Skeletal muscle satellite cell (primary cell): ENCODE results near the gene CRYBG2.
"Not testable (repeated sequence)": the region's sequence is repeated elsewhere in the genome, so short reads cannot be mapped to it uniquely, and the experiment has no call there.

Experiments used
- H3K27me3 ChIP-seq: 2 replicates; pipeline ENCODE4 v1.7.0; 2013; ENCODE audit warnings: low read length; ENCODE audit not compliant: control insufficient read depth, insufficient read depth
- H3K36me3 ChIP-seq: 2 replicates; pipeline ENCODE4 v1.7.0; 2013; ENCODE audit warnings: mild to moderate bottlenecking, control low read depth, low read length; ENCODE audit not compliant: insufficient read depth
- H3K4me1 ChIP-seq: 2 replicates; pipeline ENCODE4 v1.7.0; 2013; ENCODE audit warnings: low read length; ENCODE audit not compliant: control insufficient read depth, insufficient read depth
- H3K4me2 ChIP-seq: 2 replicates; pipeline ENCODE4 v1.7.0; 2013; ENCODE audit warnings: mild to moderate bottlenecking, low read length
- H3K4me3 ChIP-seq: 2 replicates; pipeline ENCODE4 v1.7.0; 2013; ENCODE audit warnings: low read length
- H3K9ac ChIP-seq: 2 replicates; pipeline ENCODE4 v1.7.0; 2013; ENCODE audit warnings: mild to moderate bottlenecking, low read depth, low read length, moderate library complexity
- H3K9me3 ChIP-seq: replicated peaks from 2 replicates; pipeline ENCODE4 v1.7.0; 2013; ENCODE audit warnings: mild to moderate bottlenecking, control low read depth, low read length

The CRYBG2 gene

GRCh38 chr1:26329380-26329779 lies 24.6 kb downstream of the CRYBG2 start:
- H3K4me2 ChIP-seq, H3K4me1 ChIP-seq, H3K4me3 ChIP-seq, H3K9ac ChIP-seq, H3K9me3 ChIP-seq, H3K36me3 ChIP-seq: not testable (repeated sequence)
- peaks cover 36% of the 10 kb centered on the region for H3K27me3 ChIP-seq

- Histone ChIP-seq H3K36me3 (no peaks in the 10 kb centered on the region), H3K9me3 (no peaks in the 10 kb centered on the region), H3K4me2 (no peak overlapping the region), H3K4me1 (no peaks in the 10 kb centered on the region), H3K4me3 (no peak overlapping the region), H3K9ac (no peak overlapping the region), H3K27me3 (peaks cover 39% of the 10 kb centered on the region)
Measured at GRCh38 chr1:26328597-26328996, 25.3 kb downstream of the CRYBG2 start.

- H3K36me3 ChIP-seq: no peaks in the 10 kb centered on the region
- H3K9me3 ChIP-seq: no peaks in the 10 kb centered on the region
- H3K27me3 ChIP-seq: peaks cover 39% of the 10 kb centered on the region
- no peak overlapping the region for H3K4me2 ChIP-seq
- no peaks in the 10 kb centered on the region for H3K4me1 ChIP-seq
- no peak overlapping the region for H3K4me3 ChIP-seq
- H3K9ac ChIP-seq: no peak overlapping the region
Measured at GRCh38 chr1:26327956-26328362, 26.0 kb downstream of the CRYBG2 start.

DNA sequence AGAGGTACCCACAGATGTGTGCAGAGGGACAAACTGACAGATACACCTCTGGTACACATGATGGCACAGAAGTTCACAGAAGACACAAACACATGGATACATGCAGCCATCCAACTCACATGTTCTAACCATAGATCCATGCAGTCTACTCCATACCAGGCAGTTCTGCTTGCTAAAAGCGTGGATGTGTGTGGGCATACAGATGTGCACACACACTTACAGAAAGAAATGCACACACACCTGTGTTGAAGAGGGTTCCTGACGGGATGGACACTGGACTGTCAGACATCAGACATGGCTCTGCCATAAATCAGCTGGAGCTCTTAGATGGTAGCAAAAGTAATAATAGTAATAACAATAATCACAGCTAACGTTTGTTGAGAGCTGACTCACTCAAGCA lies 29.4 kb downstream of the CRYBG2 start:
- peaks cover 28% of the 10 kb centered on the region for H3K27me3 ChIP-seq
- H3K36me3 ChIP-seq: no peaks in the 10 kb centered on the region
- no peak overlapping the region for H3K4me3 ChIP-seq
- no peaks in the 10 kb centered on the region for H3K9me3 ChIP-seq
- H3K4me2 ChIP-seq: no peak overlapping the region
- H3K4me1 ChIP-seq: peaks cover 5% of the 10 kb centered on the region
- H3K9ac ChIP-seq: no peak overlapping the region

DNA sequence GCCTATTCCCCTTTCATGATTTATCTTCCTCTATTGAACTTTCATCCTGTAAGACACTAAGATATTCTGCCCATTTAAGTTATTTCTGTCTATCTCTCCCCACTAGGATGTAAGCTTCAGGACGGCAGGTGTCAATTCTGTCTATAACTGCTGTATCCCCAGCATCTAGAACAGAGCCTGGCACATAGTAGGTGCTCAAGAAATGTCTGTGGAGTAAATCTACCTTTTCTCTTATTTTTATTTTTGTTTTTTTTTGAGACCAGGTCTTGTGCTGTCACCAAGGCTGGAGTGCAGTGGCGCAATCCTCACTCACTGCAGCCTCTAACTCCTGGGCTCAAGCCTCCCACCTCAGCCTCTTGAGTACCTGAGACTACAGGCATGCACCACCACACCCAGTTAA lies 30.5 kb downstream of the CRYBG2 start:
- no peak overlapping the region for H3K9ac ChIP-seq
- H3K27me3 ChIP-seq: peaks cover 24% of the 10 kb centered on the region
- H3K4me1 ChIP-seq: peaks cover 10% of the 10 kb centered on the region
- H3K9me3 ChIP-seq: no peaks in the 10 kb centered on the region
- H3K4me3 ChIP-seq: no peak overlapping the region
- no peaks in the 10 kb centered on the region for H3K36me3 ChIP-seq
- no peak overlapping the region for H3K4me2 ChIP-seq

DNA sequence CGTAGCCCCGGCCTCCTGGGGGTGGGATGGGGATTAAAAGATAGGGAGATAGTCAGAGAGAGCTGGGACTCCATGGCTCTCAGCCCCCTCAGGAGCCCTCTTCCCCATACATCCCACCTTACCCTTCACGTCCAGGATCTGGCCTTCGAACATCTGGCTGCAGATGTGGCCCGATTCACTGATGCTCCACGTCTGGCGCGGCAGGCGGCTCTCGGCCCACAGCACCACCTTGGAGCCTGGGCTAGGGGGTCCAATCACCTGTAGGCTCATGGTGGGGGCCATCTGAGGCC lies 31.9 kb downstream of the CRYBG2 start:
- Histone ChIP-seq H3K4me1 (peaks cover 13% of the 10 kb centered on the region), H3K9ac (no peak overlapping the region), H3K36me3 (no peaks in the 10 kb centered on the region)

DNA sequence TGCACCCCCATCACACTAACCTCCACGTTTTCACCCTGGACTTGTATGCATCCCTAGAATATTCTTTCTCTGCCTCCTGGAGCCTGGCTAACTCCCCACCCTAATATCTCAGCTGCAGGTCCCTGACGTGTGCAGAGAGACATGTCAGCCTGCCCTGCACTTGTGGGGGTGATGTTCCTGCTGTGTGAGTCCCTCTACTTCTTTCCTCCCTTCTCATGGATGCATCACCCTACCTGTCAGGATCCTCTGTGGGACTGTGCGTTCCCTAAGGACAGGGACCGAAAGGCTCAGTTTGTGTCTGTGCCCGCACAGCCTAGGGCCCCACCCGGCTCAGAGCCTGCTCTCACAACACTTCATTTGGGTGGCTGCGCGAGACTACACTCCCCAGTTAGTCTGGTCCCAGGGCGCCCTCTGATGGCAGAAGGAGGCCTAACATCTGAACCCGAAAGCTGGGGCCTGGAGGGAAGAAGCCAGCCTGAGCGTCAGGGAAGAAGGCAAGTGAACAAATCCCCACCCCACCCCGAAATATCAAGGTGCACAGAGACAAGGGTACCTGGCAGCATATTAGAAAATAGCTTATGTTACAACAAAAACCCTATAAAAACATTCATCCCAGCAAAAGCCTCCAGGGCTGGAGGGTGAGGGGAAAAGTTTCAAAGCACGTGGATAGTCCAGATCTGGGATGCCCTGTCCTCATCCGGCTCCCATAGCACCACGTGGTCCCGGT lies 32.5 kb downstream of the CRYBG2 start:
- no peaks in the 10 kb centered on the region for H3K9me3 ChIP-seq
- peak overlapping the region; percentile 44 for H3K9ac ChIP-seq
- H3K4me2 ChIP-seq: peak overlapping the region; percentile 43
- peaks cover 15% of the 10 kb centered on the region for H3K27me3 ChIP-seq
- H3K4me3 ChIP-seq: no peak overlapping the region
- H3K4me1 ChIP-seq: peaks cover 13% of the 10 kb centered on the region
- H3K36me3 ChIP-seq: no peaks in the 10 kb centered on the region

More for the DNA sequence above, 31.9 kb downstream of the CRYBG2 start:
- H3K4me2 ChIP-seq: no peak overlapping the region
- no peaks in the 10 kb centered on the region for H3K9me3 ChIP-seq
- peaks cover 19% of the 10 kb centered on the region for H3K27me3 ChIP-seq
- H3K4me3 ChIP-seq: no peak overlapping the region

GRCh38 chr1:26320896-26321295 lies 33.0 kb downstream of the CRYBG2 start:
- peaks cover 13% of the 10 kb centered on the region for H3K4me1 ChIP-seq
- no peaks in the 10 kb centered on the region for H3K36me3 ChIP-seq
- H3K27me3 ChIP-seq: peaks cover 15% of the 10 kb centered on the region
- H3K4me2 ChIP-seq: peak overlapping the region; percentile 43
- no peaks in the 10 kb centered on the region for H3K9me3 ChIP-seq
- H3K9ac ChIP-seq: peak overlapping the region; percentile 44
- H3K4me3 ChIP-seq: no peak overlapping the region

DNA sequence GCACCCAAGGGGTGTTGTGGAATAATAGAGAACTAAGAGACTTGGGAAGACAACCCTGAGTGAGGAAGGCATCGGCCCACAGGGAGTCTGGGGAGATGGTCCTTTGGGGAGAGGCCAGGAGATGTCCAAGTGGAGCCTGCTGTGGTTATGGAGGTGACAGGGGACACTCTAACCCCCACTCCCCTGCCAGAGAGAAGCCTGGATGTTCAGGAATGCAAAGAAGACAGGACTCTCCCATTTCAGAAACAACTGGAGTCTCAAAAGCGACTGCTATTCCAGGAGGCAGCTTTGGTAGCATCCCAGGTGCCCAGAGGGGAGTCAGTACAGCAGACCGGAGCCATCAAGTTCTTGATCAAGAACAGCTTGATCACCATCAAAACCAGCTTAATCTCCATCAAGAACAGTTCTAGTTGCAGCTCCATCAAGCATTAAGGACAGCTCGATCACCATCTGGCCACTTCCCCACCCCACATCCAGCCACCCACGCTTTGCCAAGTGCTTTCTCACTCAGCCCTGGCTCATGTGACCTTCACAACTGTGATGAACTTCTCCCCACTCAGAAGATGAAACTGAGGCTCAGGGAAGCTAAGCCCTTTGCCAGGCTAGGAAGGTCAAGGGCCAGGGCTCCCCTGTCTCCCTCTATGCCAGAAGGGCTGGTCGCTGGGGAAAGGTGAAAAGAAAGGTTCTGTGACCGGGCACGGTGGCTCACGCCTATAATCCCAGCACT lies 35.4 kb downstream of the CRYBG2 start:
- no peak overlapping the region for H3K4me3 ChIP-seq
- peaks cover 13% of the 10 kb centered on the region for H3K4me1 ChIP-seq

DNA sequence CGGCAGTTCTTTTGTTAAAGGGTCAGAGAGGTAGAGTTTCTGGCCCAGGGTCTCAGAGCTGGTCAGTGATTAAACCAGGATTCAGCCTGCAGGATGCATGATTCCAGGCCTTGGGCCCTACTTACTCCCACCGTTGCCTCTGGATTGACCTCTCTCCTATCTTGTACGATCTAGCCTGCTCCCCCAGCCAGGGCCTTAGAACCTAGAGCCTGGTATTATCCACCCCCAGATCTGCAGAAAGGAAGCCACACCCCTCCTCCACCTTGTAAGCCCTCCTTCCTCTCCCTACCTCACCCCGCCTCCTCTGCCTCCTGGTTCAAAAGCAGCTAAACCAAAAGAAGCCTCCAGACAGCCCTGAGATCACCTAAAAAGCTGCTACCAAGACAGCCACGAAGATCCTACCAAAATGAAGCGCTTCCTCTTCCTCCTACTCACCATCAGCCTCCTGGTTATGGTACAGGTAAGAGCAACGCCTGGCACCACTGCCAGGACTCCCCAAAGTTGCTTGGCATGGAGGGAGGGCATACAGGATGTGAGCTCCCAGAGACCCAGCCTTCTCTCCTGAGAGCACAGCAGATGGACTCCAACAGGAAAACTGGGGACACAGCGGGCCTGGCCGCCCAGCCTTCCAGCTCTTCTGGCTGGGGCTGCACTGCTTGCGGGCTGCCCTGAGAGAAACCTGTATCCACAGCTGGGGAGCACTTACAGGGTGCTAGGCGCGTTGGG lies 36.2 kb downstream of the CRYBG2 start, which contains the start of gene CD52:
Gene CD52, plus strand, starts transcription at position 347 of the 726 bp plus-strand sequence. Its CDS starts 60 bp downstream, at position 407.
- H3K9ac ChIP-seq: no peak within 1 kb of the TSS
- peaks cover 13% of the 10 kb centered on the region for H3K4me1 ChIP-seq
- no peak within 1 kb of the TSS for H3K4me3 ChIP-seq
- H3K27me3 ChIP-seq: peaks cover 3% of the 10 kb centered on the region
- no peaks in the 10 kb centered on the region for H3K36me3 ChIP-seq
- H3K9me3 ChIP-seq: no peaks in the 10 kb centered on the region
- H3K4me2 ChIP-seq: no peak within 1 kb of the TSS

More for the DNA sequence above, 35.4 kb downstream of the CRYBG2 start:
- Histone ChIP-seq H3K9me3 (no peaks in the 10 kb centered on the region), H3K9ac (no peak overlapping the region), H3K4me2 (no peak overlapping the region), H3K27me3 (peaks cover 3% of the 10 kb centered on the region), H3K36me3 (no peaks in the 10 kb centered on the region)

DNA sequence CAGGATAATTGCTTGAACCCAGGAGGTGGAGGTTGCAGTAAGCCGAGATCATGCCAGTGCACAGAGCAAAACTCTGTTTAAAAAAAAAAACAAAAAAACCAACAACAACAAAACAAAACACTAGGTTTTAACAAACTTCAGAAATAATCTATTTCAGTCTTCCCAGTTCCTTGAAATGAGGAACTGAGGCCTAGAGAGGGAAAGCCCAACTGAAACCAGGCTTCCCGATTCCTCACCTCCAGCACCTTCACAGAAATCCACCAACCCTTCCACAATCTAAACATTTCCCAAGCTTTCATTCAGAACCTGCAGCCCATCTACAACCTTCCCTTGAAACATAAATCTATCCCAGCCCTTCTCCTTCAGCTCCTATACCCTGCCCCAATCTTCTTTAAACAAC lies 36.8 kb downstream of the CRYBG2 start:
- H3K9ac ChIP-seq: no peak overlapping the region
- no peaks in the 10 kb centered on the region for H3K9me3 ChIP-seq
- no peak overlapping the region for H3K4me2 ChIP-seq
- no peak overlapping the region for H3K4me3 ChIP-seq
- H3K4me1 ChIP-seq: peaks cover 13% of the 10 kb centered on the region
- no peaks in the 10 kb centered on the region for H3K36me3 ChIP-seq
- H3K27me3 ChIP-seq: peaks cover 3% of the 10 kb centered on the region
